ENCODE results near the gene BMP7. TPM values are rescaled to one million over a fixed set of nuclear protein-coding genes. Genes with fewer than 3 reads are reported as not detected.
"Not testable (repeated sequence)": the region's sequence is repeated elsewhere in the genome, so short reads cannot be mapped to it uniquely, and the experiment has no call there.

BMP7 gene
- total RNA-seq, 1 donor from 2014 or later = 0.21 TPM

DNA sequence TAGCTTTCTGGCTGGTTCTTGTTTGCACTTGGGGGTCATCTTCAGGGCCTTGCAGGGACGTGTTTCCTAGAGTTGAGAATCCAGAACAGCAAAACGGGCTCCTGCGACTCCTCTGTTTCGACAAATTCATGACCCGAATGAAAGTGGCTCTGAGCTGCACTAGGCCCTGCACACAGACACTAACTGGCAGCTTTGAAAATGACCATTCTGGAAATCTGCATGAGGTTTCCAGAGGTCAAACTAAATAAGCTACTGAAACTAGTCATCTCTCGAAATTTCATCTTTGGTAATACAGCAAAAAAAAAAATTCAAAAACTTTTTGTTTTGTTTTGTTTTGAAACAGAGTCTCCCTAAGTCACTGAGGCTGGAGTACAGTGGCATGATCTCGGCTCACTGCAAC is 15.5 kb upstream of the BMP7 start:
- Mint-ChIP-seq H3K36me3 (ENCODE audit: low read depth) (no peaks in the 10 kb centered on the region), H3K27ac (no peak overlapping the region), H3K9me3 (no peaks in the 10 kb centered on the region), H3K4me3 (no peak overlapping the region), H3K4me1 (ENCODE audit: low read depth) (no peaks in the 10 kb centered on the region), H3K27me3 (ENCODE audit: insufficient read depth) (peaks cover 17% of the 10 kb centered on the region)
- DNase-seq (ENCODE audit: low spot score) = no peak
- intact Hi-C loops (cut with micrococcal nuclease) = no loop called here

DNA sequence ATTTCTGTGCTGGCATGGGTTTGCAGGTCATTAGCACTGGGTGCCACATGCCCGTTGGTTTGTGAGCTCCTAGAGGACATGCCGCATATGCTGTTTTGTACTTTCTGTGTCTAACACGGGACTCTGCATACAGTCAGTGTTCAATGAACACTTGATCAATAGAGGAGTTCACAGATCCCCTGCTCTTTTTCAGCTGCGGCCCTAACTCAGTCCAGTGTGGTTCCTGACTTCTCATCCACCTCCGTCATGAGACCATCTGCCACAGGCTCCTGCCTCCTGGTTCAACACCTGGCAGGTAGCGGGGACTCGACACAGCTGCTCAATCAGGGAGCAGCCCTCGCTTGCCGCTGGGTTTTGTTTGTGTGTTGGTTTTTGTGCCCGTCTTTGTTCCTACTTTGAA is 13.8 kb upstream of the BMP7 start:
- H3K4me3 Mint-ChIP-seq = no peak overlapping the region
- no peaks in the 10 kb centered on the region for H3K4me1 Mint-ChIP-seq (ENCODE audit: low read depth)
- intact Hi-C loops (cut with micrococcal nuclease) = no loop called here
- no peaks in the 10 kb centered on the region for H3K36me3 Mint-ChIP-seq (ENCODE audit: low read depth)
- H3K27ac Mint-ChIP-seq = no peak overlapping the region
- H3K9me3 Mint-ChIP-seq = no peaks in the 10 kb centered on the region
- H3K27me3 Mint-ChIP-seq (ENCODE audit: insufficient read depth) = peaks cover 16% of the 10 kb centered on the region
- no peak for DNase-seq (ENCODE audit: low spot score)

DNA sequence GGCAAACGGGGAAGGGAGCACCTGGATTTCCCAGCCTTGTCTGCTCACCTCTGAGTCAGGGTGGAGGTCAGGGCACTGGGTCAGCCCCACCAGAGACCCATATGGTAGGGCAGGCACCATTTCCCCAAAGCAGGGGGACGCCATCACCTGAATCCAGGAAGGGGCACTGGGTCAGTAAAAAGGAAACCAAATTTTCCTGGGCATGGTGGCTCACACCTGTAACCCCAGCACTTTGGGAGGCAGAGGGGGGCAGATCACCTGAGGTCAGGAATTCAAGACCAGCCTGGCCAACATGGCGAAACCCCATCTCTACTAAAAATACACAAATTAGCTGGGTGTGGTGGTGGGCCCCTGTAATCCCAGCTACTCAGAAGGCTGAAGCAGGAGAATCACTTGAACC is 13.1 kb upstream of the BMP7 start:
- H3K27me3 Mint-ChIP-seq (ENCODE audit: insufficient read depth) = peaks cover 18% of the 10 kb centered on the region
- intact Hi-C loops (cut with micrococcal nuclease); DNase-seq (ENCODE audit: low spot score); H3K27ac Mint-ChIP-seq; H3K9me3 Mint-ChIP-seq; H3K4me3 Mint-ChIP-seq; H3K36me3 Mint-ChIP-seq (ENCODE audit: low read depth); H3K4me1 Mint-ChIP-seq (ENCODE audit: low read depth): not testable (repeated sequence)

DNA sequence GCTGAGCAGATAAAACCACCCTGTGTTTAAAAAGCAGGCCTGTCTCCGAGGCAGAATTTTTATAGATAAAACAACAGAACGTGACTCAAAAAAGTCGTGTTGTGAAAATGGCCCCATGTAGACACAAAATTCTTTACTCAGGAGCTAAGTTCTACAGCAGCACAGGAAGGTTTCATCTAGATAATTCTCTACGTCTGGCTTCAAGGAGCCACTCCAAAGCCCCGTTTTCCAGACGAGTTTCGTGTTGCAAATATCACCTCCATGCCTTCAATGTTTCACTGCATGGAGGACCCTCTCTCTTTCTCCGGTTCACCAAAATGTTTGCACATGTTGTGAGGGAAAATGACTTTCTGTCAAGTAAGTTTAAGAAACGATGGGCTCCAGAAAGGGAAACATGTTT is 12.0 kb upstream of the BMP7 start:
- no peaks in the 10 kb centered on the region for H3K4me1 Mint-ChIP-seq (ENCODE audit: low read depth)
- no peak overlapping the region for H3K27ac Mint-ChIP-seq
- intact Hi-C loops (cut with micrococcal nuclease) = no loop called here
- peaks cover 18% of the 10 kb centered on the region for H3K27me3 Mint-ChIP-seq (ENCODE audit: insufficient read depth)
- H3K4me3 Mint-ChIP-seq = no peak overlapping the region
- no peaks in the 10 kb centered on the region for H3K9me3 Mint-ChIP-seq
- no peak for DNase-seq (ENCODE audit: low spot score)
- no peaks in the 10 kb centered on the region for H3K36me3 Mint-ChIP-seq (ENCODE audit: low read depth)

DNA sequence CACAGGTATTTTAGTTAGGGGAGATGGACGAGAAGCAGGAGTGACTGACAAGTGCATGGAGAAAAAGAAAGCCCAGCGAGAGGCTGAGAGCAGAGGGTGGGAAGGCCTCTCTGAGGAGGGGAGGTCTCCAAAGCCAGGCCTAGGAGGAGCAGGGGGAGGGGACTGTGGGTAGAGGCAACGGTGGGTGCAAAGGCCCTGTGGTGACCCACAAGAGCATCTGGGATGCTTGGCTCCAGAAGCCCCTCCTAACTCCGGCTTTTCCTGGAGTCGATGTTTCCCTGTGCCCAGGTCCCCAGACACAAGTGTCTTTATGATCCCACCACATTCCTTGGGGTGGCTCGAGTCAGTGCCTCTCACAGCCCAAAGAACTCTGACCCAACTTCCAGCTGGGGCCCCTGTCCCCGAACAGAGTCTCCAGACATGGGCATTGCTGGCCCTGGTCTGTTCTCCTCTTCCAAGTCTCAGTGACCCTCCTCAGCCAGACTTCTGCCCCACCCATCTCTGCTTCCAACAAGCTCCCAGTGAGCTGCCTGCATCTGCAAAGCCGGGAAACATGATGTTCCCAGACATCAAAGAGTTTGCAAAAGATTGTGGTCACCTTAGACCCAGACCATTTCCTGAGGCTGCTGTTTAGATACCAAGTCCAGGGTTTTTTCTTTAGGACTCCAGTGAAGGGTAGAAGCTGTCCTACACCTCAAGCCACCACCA is 11.1 kb upstream of the BMP7 start:
- no peaks in the 10 kb centered on the region for H3K9me3 Mint-ChIP-seq

DNA sequence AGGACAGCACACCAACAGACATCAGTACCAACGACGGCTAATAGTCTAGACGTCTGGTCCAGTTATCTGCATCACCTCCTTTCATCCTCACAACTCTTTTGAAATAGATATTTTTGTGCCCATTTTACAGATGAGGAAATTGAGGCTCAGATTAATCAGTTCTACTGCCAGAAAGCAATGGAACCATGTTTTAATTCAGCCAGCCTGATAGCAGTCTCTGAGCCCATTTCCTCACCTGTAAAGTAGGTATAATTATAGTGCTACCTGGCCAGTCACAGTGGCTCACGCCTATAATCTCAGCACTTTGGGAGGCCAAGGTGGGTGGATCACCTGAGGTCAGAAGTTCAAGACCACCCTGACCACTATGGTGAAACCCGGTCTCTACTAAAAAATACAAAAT is 9.8 kb upstream of the BMP7 start:
- Mint-ChIP-seq H3K4me3 (no peak overlapping the region), H3K27ac (no peak overlapping the region), H3K36me3 (ENCODE audit: low read depth) (no peaks in the 10 kb centered on the region), H3K9me3 (no peaks in the 10 kb centered on the region), H3K4me1 (ENCODE audit: low read depth) (no peaks in the 10 kb centered on the region), H3K27me3 (ENCODE audit: insufficient read depth) (peaks cover 19% of the 10 kb centered on the region)
- intact Hi-C loops (cut with micrococcal nuclease) = no loop called here
- no peak for DNase-seq (ENCODE audit: low spot score)

More for the DNA sequence above, 11.1 kb upstream of the BMP7 start:
- no peak overlapping the region for H3K4me3 Mint-ChIP-seq
- DNase-seq (ENCODE audit: low spot score) = no peak
- H3K27me3 Mint-ChIP-seq (ENCODE audit: insufficient read depth) = peaks cover 19% of the 10 kb centered on the region
- no peaks in the 10 kb centered on the region for H3K36me3 Mint-ChIP-seq (ENCODE audit: low read depth)
- no peaks in the 10 kb centered on the region for H3K4me1 Mint-ChIP-seq (ENCODE audit: low read depth)
- H3K27ac Mint-ChIP-seq = no peak overlapping the region
- intact Hi-C loops (cut with micrococcal nuclease) = no loop called here

DNA sequence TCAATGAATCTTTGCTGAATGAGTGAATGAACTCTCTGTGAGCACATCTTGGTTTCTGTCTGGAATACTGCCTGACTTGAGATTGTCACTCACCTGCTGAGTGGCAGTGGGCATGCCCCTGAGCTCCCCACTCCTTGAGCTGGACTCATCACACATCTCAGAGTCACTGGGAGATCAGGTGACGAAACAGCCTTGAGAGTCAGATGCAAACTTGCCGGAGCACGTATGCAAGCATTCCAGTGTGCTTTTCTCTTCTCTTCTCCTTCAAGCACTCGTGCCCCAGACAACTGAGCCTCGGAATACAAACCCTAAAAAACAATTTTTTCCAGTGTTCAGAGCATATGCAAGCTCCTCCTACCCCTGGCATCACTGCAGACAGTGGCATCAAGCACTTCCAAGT is 9.4 kb upstream of the BMP7 start:
- H3K27ac Mint-ChIP-seq = no peak overlapping the region
- H3K4me1 Mint-ChIP-seq (ENCODE audit: low read depth) = no peaks in the 10 kb centered on the region
- H3K27me3 Mint-ChIP-seq (ENCODE audit: insufficient read depth) = peaks cover 19% of the 10 kb centered on the region
- H3K4me3 Mint-ChIP-seq = no peak overlapping the region
- no peak for DNase-seq (ENCODE audit: low spot score)
- intact Hi-C loops (cut with micrococcal nuclease) = no loop called here
- no peaks in the 10 kb centered on the region for H3K36me3 Mint-ChIP-seq (ENCODE audit: low read depth)
- H3K9me3 Mint-ChIP-seq = no peaks in the 10 kb centered on the region

DNA sequence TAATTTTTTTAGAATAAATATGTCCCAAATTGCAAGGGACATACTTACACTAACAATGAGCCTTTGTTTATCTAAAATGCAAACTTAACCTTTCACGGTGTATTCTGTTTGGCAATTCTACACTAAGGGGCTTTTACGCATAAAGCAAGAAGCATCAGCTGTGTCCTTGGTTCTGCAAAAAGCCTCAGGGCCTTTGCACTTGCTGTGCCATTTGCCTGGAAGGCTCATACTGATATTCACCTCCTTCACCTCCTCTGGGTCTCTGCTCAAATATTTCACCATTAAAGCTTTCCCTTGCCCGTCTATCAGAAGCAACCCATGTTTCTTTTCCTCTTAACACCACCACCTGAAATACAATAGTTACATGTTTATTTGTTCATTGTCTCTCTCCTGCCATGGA is 8.9 kb upstream of the BMP7 start:
- no peak overlapping the region for H3K4me3 Mint-ChIP-seq
- no peak overlapping the region for H3K27ac Mint-ChIP-seq
- no peaks in the 10 kb centered on the region for H3K36me3 Mint-ChIP-seq (ENCODE audit: low read depth)
- H3K4me1 Mint-ChIP-seq (ENCODE audit: low read depth) = no peaks in the 10 kb centered on the region
- intact Hi-C loops (cut with micrococcal nuclease) = no loop called here
- H3K27me3 Mint-ChIP-seq (ENCODE audit: insufficient read depth) = peaks cover 23% of the 10 kb centered on the region
- H3K9me3 Mint-ChIP-seq = no peaks in the 10 kb centered on the region
- no peak for DNase-seq (ENCODE audit: low spot score)

DNA sequence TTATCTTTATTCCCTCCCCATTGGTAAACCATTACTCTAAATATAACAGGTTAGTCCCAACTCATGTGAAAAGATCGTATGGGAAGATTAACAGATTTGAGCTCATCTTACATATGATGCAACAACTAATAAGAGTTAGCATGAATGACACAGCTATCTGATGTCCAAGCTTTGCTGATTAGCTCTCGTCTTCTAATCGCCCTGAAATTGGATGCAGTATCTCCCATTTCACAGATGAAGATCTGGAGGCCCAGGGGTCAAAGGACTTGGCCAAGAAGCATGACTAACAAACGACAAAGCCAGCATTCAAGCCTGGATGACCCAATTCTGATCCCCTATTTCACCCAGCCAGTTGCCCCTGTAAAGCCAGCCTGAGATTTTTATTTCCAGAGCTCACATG is 8.4 kb upstream of the BMP7 start:
- no peaks in the 10 kb centered on the region for H3K36me3 Mint-ChIP-seq (ENCODE audit: low read depth)
- H3K27ac Mint-ChIP-seq = no peak overlapping the region
- DNase-seq (ENCODE audit: low spot score) = no peak
- intact Hi-C loops (cut with micrococcal nuclease) = no loop called here
- H3K4me1 Mint-ChIP-seq (ENCODE audit: low read depth) = no peaks in the 10 kb centered on the region
- H3K4me3 Mint-ChIP-seq = no peak overlapping the region
- H3K27me3 Mint-ChIP-seq (ENCODE audit: insufficient read depth) = peaks cover 27% of the 10 kb centered on the region
- H3K9me3 Mint-ChIP-seq = no peaks in the 10 kb centered on the region

DNA sequence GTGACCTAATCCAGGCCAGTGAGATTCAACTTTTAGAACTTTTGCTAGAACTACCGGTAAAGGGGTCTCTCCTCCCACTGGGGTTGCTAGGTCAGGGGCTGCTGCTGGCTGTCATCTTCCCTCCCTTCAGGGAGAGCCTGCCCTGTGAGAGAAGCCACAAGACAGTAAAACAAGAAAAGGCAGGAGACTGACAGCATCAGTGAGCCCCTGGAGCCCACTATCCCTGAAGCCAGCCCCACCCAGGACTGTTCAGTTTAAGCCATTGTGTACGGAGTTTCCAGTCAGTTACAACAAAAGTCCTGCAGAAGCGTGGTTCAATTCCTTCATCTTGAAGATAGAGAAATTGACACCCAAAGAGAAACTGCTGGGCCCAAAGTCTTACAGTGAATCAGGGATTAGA is 7.9 kb upstream of the BMP7 start:
- H3K4me1 Mint-ChIP-seq (ENCODE audit: low read depth) = no peaks in the 10 kb centered on the region
- H3K27me3 Mint-ChIP-seq (ENCODE audit: insufficient read depth) = peaks cover 31% of the 10 kb centered on the region
- H3K9me3 Mint-ChIP-seq = no peaks in the 10 kb centered on the region
- no peak for DNase-seq (ENCODE audit: low spot score)
- no peak overlapping the region for H3K4me3 Mint-ChIP-seq
- intact Hi-C loops (cut with micrococcal nuclease) = no loop called here
- H3K36me3 Mint-ChIP-seq (ENCODE audit: low read depth) = no peaks in the 10 kb centered on the region
- H3K27ac Mint-ChIP-seq = no peak overlapping the region

DNA sequence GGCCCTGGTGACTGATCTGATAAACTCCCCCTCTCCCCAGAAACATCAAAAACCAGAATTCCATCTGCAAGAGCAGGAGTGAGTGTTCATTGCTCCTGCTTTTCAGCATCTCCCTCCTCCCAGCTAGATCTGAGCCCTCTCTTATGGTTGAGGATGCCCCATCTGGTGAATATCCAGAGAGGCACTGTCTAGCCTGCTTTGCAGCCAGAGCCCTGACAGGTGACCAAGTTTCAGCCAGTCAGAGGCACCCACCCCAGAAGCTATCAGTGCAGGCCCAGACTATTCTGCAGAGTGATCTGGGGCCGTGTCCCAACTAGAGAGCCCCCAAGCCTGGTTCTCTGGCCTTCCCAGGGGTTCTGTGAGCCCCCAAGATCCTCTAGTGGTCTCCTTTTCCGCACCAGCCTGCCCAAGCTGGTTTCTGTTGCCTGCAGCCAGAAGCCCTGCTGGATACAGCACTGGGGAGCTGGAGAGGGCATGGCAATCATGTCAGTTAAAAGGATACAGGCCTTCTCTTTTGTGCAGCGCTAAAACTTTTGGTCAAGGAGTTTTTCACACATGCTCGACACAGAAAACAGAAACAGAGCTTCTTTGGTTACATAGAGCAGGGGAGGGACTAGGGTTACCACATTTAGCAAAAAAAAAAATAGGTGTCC is 6.6 kb upstream of the BMP7 start:
- Mint-ChIP-seq H3K27ac (no peak overlapping the region), H3K4me1 (ENCODE audit: low read depth) (no peaks in the 10 kb centered on the region), H3K4me3 (no peak overlapping the region), H3K27me3 (ENCODE audit: insufficient read depth) (peaks cover 40% of the 10 kb centered on the region), H3K36me3 (ENCODE audit: low read depth) (no peaks in the 10 kb centered on the region), H3K9me3 (no peaks in the 10 kb centered on the region)
- intact Hi-C loops (cut with micrococcal nuclease) = no loop called here
- DNase-seq (ENCODE audit: low spot score) = no peak

DNA sequence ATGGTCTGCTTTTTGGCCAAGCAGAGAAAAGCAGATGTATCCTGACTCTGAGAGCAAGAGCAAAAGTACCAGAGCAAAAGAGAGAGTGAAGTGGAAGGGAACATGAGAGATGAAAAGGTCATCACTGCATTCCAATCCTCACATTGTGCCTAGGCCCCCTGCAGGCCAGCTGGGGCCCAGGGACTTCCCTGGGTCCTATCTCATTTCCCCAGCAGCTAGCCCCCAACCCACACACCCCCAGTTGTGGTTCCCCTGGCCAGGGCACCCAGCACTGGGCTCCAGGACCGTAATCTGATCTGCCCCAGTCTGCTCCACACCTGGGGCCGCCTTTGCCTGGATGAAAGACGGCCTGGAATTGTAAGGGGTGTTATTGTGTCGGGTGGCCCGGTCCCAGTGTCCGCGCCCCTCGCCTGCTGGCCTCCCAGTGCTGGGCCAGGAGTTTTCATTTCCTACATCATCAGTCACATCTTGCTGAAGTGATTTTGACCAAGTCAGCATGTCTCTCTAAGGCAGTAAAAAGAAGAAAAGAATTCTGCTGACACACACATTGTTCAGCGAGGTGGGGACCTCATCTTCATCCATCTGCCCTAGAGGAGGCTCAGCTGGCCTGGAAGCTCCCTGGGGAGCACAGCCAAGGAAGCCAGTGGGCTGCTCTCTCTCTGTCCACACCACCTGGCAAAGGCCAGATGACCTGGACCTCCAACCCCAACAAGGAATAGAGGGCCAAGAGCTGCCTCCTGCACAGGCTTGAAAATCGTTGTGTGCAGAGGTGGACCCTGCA is 4.0 kb upstream of the BMP7 start:
- intact Hi-C loops (cut with micrococcal nuclease) = no loop called here
- Mint-ChIP-seq H3K27ac (no peak overlapping the region), H3K4me1 (ENCODE audit: low read depth) (no peaks in the 10 kb centered on the region), H3K9me3 (no peaks in the 10 kb centered on the region), H3K27me3 (ENCODE audit: insufficient read depth) (peaks cover 50% of the 10 kb centered on the region), H3K4me3 (no peak overlapping the region), H3K36me3 (ENCODE audit: low read depth) (no peaks in the 10 kb centered on the region)
- DNase-seq (ENCODE audit: low spot score) = no peak
